ENCODE results near the gene PPEF1.

DNA sequence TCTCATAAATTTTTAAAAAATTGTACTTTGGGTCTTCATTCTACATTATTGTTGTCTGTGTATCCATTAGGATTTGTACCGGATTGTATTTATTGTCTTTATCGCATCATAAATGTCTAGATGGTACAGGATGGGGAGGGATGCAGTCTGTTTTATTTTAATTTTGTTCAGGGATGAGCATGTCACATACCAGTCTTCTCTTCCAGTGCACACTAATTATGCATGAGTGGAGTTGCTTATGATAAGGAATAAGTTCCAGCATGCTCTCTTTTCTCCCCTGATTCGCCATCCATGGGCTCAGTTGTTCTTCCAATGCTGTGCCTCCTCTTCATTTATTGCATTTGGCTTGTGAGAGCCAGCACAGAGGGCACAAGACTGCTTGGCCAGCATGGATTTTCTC, 54.3 kb downstream of the PPEF1 start:
- TF ChIP-seq, protein P1, sequence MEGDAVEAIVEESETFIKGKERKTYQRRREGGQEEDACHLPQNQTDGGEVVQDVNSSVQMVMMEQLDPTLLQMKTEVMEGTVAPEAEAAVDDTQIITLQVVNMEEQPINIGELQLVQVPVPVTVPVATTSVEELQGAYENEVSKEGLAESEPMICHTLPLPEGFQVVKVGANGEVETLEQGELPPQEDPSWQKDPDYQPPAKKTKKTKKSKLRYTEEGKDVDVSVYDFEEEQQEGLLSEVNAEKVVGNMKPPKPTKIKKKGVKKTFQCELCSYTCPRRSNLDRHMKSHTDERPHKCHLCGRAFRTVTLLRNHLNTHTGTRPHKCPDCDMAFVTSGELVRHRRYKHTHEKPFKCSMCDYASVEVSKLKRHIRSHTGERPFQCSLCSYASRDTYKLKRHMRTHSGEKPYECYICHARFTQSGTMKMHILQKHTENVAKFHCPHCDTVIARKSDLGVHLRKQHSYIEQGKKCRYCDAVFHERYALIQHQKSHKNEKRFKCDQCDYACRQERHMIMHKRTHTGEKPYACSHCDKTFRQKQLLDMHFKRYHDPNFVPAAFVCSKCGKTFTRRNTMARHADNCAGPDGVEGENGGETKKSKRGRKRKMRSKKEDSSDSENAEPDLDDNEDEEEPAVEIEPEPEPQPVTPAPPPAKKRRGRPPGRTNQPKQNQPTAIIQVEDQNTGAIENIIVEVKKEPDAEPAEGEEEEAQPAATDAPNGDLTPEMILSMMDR (IDR thresholded peaks at IDR 0.05): no peak
- no peak for TF ChIP-seq EZH2 (IDR thresholded peaks at IDR 0.05)

Measured in neural progenitor cell (in vitro differentiated cells).